Measurements from ENCODE around the gene ARHGAP8. TPM values are rescaled to one million over a fixed set of nuclear protein-coding genes. Genes with fewer than 3 reads are reported as not detected.

ARHGAP8 gene
- total RNA-seq, 2 donors from 2014 or later: 0.24 TPM; not detected in 1

GRCh38 chr22:44839721-44840120 lies 87.3 kb downstream of the ARHGAP8 start:
- no peaks in the 10 kb centered on the region for H3K4me1 ChIP-seq
- no peaks in the 10 kb centered on the region for H3K27me3 ChIP-seq
- no peak overlapping the region for H3K4me3 ChIP-seq
- no peak for DNase-seq (ENCODE audit: low spot score)
- H3K27ac ChIP-seq: no peak overlapping the region
- TF ChIP-seq CTCF (IDR thresholded peaks at IDR 0.05): no peak
- H3K9me3 ChIP-seq: peaks cover 9 to 19% of the 10 kb centered on the region in 2 donors
- no peaks in the 10 kb centered on the region for H3K36me3 ChIP-seq

- no peak for DNase-seq (ENCODE audit: low spot score)
- H3K27ac ChIP-seq: no peak overlapping the region
- no peaks in the 10 kb centered on the region for H3K4me1 ChIP-seq
- peaks cover 0 to 14% of the 10 kb centered on the region in 2 donors for H3K9me3 ChIP-seq
- no peak for TF ChIP-seq CTCF (IDR thresholded peaks at IDR 0.05)
- H3K27me3 ChIP-seq: no peaks in the 10 kb centered on the region
- H3K4me3 ChIP-seq: no peak overlapping the region
- H3K36me3 ChIP-seq: no peaks in the 10 kb centered on the region
These were observed 88.4 kb downstream of the ARHGAP8 start for GRCh38 chr22:44840611-44841322.

GRCh38 chr22:44842417-44842816 lies 90.0 kb downstream of the ARHGAP8 start:
- no peak for DNase-seq (ENCODE audit: low spot score)
- Histone ChIP-seq H3K4me3 (no peak overlapping the region), H3K27ac (no peak overlapping the region), H3K4me1 (no peaks in the 10 kb centered on the region), H3K27me3 (no peaks in the 10 kb centered on the region), H3K9me3 (peaks cover 0 to 14% of the 10 kb centered on the region in 2 donors), H3K36me3 (no peaks in the 10 kb centered on the region)
- no peak for TF ChIP-seq CTCF (IDR thresholded peaks at IDR 0.05)

- Histone ChIP-seq H3K4me1 (no peaks in the 10 kb centered on the region), H3K9me3 (peaks cover 0 to 14% of the 10 kb centered on the region in 2 donors), H3K27me3 (no peaks in the 10 kb centered on the region), H3K4me3 (no peak overlapping the region), H3K36me3 (no peaks in the 10 kb centered on the region), H3K27ac (no peak overlapping the region)
- no peak for TF ChIP-seq CTCF (IDR thresholded peaks at IDR 0.05)
- DNase-seq (ENCODE audit: low spot score): no peak
These were observed 92.8 kb downstream of the ARHGAP8 start for GRCh38 chr22:44845191-44845590.

- H3K27me3 ChIP-seq: no peaks in the 10 kb centered on the region
- DNase-seq (ENCODE audit: low spot score): no peak
- no peaks in the 10 kb centered on the region for H3K36me3 ChIP-seq
- no peak for TF ChIP-seq CTCF (IDR thresholded peaks at IDR 0.05)
- no peak overlapping the region for H3K4me3 ChIP-seq
- no peak overlapping the region for H3K27ac ChIP-seq
- no peaks in the 10 kb centered on the region for H3K4me1 ChIP-seq
- H3K9me3 ChIP-seq: peaks cover 0 to 14% of the 10 kb centered on the region in 2 donors
These were observed 93.7 kb downstream of the ARHGAP8 start for GRCh38 chr22:44845796-44846720.

All from right atrium auricular region (tissue), 2 donors.